Body of pancreas (tissue), 4 donors: ENCODE results near the gene SIT1.

Experiments
- CTCF ChIP-seq, 7 experiments: fragments of 450-650 bp in 4 of 7; fragments of 200-600 bp in 3 of 7; sonication (generic) in 3 of 7; IDR thresholded peaks; one replicate each; pipeline ENCODE4 v1.5.1; 2016 to 2019; ENCODE audit warnings: antibody characterized with exemption in 7 of 7
- POLR2A ChIP-seq, 3 donors: fragments of 450-650 bp; IDR thresholded peaks; one replicate each; pipeline ENCODE4 v1.6.1; 2016; ENCODE audit warnings: antibody characterized with exemption in 3 of 3, mild to moderate bottlenecking in 2 of 3

GRCh38 chr9:35660966-35661415, 10.3 kb upstream of the SIT1 start:
- TF ChIP-seq CTCF (IDR thresholded peaks at IDR 0.05) (peak in 6 of 7 experiments; percentile 22 to 69 (median 52)), POLR2A (IDR thresholded peaks at IDR 0.05) (peak in 1 of 3 donors; percentile 43)
